CD14-positive monocyte (primary cell): ENCODE results near the gene RNF213. TPM values are rescaled to one million over a fixed set of nuclear protein-coding genes. Genes with fewer than 3 reads are reported as not detected.

Experiments
- DNase-seq, 3 donors: peaks; one replicate each; pipeline ENCODE4 v3.0.0-alpha.2; 2011 to 2022
- H2AFZ ChIP-seq: 2 replicates; pipeline ENCODE4 v1.6.0; 2012; ENCODE audit warnings: mild to moderate bottlenecking, low read depth, low read length, inconsistent platforms; ENCODE audit not compliant: insufficient read depth, poor library complexity, severe bottlenecking
- H3K27ac ChIP-seq, 2 donors: 1 replicate in 1 of 2; 2 replicates in 1 of 2; pipeline ENCODE4 v1.5.1; 2012 to 2013; ENCODE audit warnings: low read length in 2 of 2, control low read depth in 1 of 2, inconsistent platforms in 1 of 2, low read depth in 1 of 2, mild to moderate bottlenecking in 1 of 2
- H3K27me3 ChIP-seq, 2 donors: one replicate each; pipeline versions ENCODE4 v1.6.0 to v1.6.1; 2011 to 2013; ENCODE audit warnings: low read length in 2 of 2; ENCODE audit not compliant: control insufficient read depth in 2 of 2, insufficient read depth in 2 of 2
- H3K36me3 ChIP-seq, 2 donors: replicated peaks in 1 of 2; 1 replicate in 1 of 2; 2 replicates in 1 of 2; pipeline versions ENCODE4 v1.5.1 to v1.6.1; 2012 to 2013; ENCODE audit warnings: low read length in 2 of 2, control low read depth in 1 of 2, inconsistent platforms in 1 of 2, mild to moderate bottlenecking in 1 of 2; ENCODE audit not compliant: insufficient read depth in 2 of 2, control insufficient read depth in 1 of 2
- H3K4me1 ChIP-seq, 2 donors: 1 replicate in 1 of 2; 2 replicates in 1 of 2; pipeline versions ENCODE4 v1.5.1 to v1.6.1; 2012 to 2013; ENCODE audit warnings: low read length in 2 of 2, control low read depth in 1 of 2, inconsistent platforms in 1 of 2, mild to moderate bottlenecking in 1 of 2, moderate library complexity in 1 of 2; ENCODE audit not compliant: insufficient read depth in 2 of 2, control insufficient read depth in 1 of 2
- H3K4me2 ChIP-seq: replicated peaks from 2 replicates; pipeline ENCODE3; 2012; ENCODE audit warnings: low read length, moderate library complexity, mild to moderate bottlenecking; ENCODE audit not compliant: poor library complexity, severe bottlenecking; ENCODE audit errors: extremely low read depth
- H3K4me3 ChIP-seq, 3 experiments: fragments of 200-600 bp in 1 of 3; sonication (generic) in 1 of 3; replicated peaks in 1 of 3; 1 replicate in 2 of 3; 2 replicates in 1 of 3; pipeline ENCODE4 v1.5.1; 2011 to 2013; ENCODE audit warnings: low read length in 3 of 3, mild to moderate bottlenecking in 3 of 3, control low read depth in 2 of 3, low read depth in 2 of 3, inconsistent platforms in 1 of 3, moderate library complexity in 1 of 3
- H3K79me2 ChIP-seq: 2 replicates; pipeline ENCODE4 v1.6.0; 2012; ENCODE audit warnings: mild to moderate bottlenecking, control low read depth, inconsistent platforms, low read length, moderate library complexity; ENCODE audit not compliant: insufficient read depth
- H3K9ac ChIP-seq: 2 replicates; pipeline ENCODE4 v1.6.0; 2017; ENCODE audit warnings: low read length, mild to moderate bottlenecking; ENCODE audit not compliant: insufficient read depth, poor library complexity, severe bottlenecking
- H3K9me3 ChIP-seq, 2 donors: replicated peaks in 1 of 2; 1 replicate in 1 of 2; 2 replicates in 1 of 2; pipeline versions ENCODE4 v1.5.1 to v1.6.1; 2012 to 2013; ENCODE audit warnings: low read length in 2 of 2, control low read depth in 1 of 2; ENCODE audit not compliant: control insufficient read depth in 1 of 2, insufficient read depth in 1 of 2
- H4K20me1 ChIP-seq: 2 replicates; pipeline ENCODE4 v1.6.0; 2012; ENCODE audit warnings: mild to moderate bottlenecking, low read length, control low read depth, moderate library complexity; ENCODE audit not compliant: insufficient read depth
- H3K27ac Mint-ChIP-seq, 7 donors: one replicate each; pipeline ENCODE4 v1.8.0; 2020; ENCODE audit warnings: mild to moderate bottlenecking in 7 of 7, mixed read lengths in 7 of 7, moderate library complexity in 6 of 7, inconsistent platforms in 2 of 7
- H3K27me3 Mint-ChIP-seq, 3 donors: one replicate each; pipeline ENCODE4 v1.8.0; 2021 to 2022; ENCODE audit warnings: low read depth in 3 of 3, mild to moderate bottlenecking in 3 of 3, mixed read lengths in 3 of 3, moderate library complexity in 3 of 3, inconsistent platforms in 1 of 3
- H3K36me3 Mint-ChIP-seq, 2 donors: one replicate each; pipeline ENCODE4 v1.8.0; 2020; ENCODE audit warnings: mixed read lengths in 2 of 2, inconsistent platforms in 1 of 2, mild to moderate bottlenecking in 1 of 2
- H3K4me1 Mint-ChIP-seq: one replicate; pipeline ENCODE4 v1.8.0; 2020; ENCODE audit warnings: mild to moderate bottlenecking, mixed read lengths
- H3K4me3 Mint-ChIP-seq, 2 donors: one replicate each; pipeline ENCODE4 v1.8.0; 2020; ENCODE audit warnings: mild to moderate bottlenecking in 2 of 2, mixed read lengths in 2 of 2, moderate library complexity in 1 of 2
- H3K9me3 Mint-ChIP-seq, 7 donors: one replicate each; pipeline ENCODE4 v1.8.0; 2020 to 2022; ENCODE audit warnings: mixed read lengths in 7 of 7, mild to moderate bottlenecking in 6 of 7, moderate library complexity in 6 of 7, inconsistent platforms in 2 of 7
- CTCF ChIP-seq: fragments of 200-600 bp; IDR thresholded peaks from one replicate; pipeline ENCODE4 v1.8.0; 2022; ENCODE audit warnings: antibody characterized with exemption, mild to moderate bottlenecking
- WGBS: methylation state at CpG from one replicate; pipeline ENCODE4 v1.1.5; 2013; ENCODE audit warnings: missing lambda C conversion rate; ENCODE audit not compliant: insufficient coverage; 5-methylcytosine and 5-hydroxymethylcytosine counted together
- intact Hi-C, 2 donors: fragments of 100-400 bp; cut with micrococcal nuclease; formaldehyde crosslinking; loops; one replicate each; pipeline versions ENCODE4 v1.15.0 to v1.15.1; 2023
- polyA plus RNA-seq, 3 donors: library from polyadenylated mRNA; depleted of rRNA in 1 of 3; unstranded in 2 of 3; stranded (reverse) in 1 of 3; fragments of 300-500 nt in 2 of 3; fragments of >200 nt in 1 of 3; fragmentation: Illumina TruSeq in 2 of 3; gene quantifications; 1 replicate in 2 of 3; 2 replicates in 1 of 3; pipeline ENCODE4 v1.2.3, GENCODE V29; 2012 to 2021

RNF213 gene
- polyA plus RNA-seq, 3 donors = 10.3 to 196 (median 18.1) TPM

- Mint-ChIP-seq H3K9me3 (peaks cover 0 to 8% (median 2%) of the 10 kb centered on the region in 7 donors), H3K4me1 (peaks cover 51% of the 10 kb centered on the region), H3K27me3 (peaks cover 11 to 39% (median 26%) of the 10 kb centered on the region in 3 donors), H3K36me3 (peaks cover 71 to 89% of the 10 kb centered on the region in 2 donors), H3K4me3 (no peak overlapping the region), H3K27ac (peak overlapping the region in 2 of 7 donors; percentile 46 to 74)
- no peak for DNase-seq
- H2AFZ ChIP-seq = no peak overlapping the region
- TF ChIP-seq CTCF = no peak
- H3K4me3 ChIP-seq = no peak overlapping the region
- intact Hi-C loops = loop anchor here (5.0 kb wide), 2 partner anchors 37 to 63 kb away; no protein-coding TSS in a partner anchor
- H3K36me3 ChIP-seq = peaks cover 69 to 77% of the 10 kb centered on the region in 2 donors
- H3K79me2 ChIP-seq = peaks cover 30% of the 10 kb centered on the region
- peaks cover 46 to 59% of the 10 kb centered on the region in 2 donors for H3K4me1 ChIP-seq
- WGBS = 97% methylated on average over 17 of the region's 17 CpGs
- H3K27me3 ChIP-seq = peaks cover 0 to 3% of the 10 kb centered on the region in 2 donors
- H3K4me2 ChIP-seq = no peak overlapping the region
- no peak overlapping the region for H3K27ac ChIP-seq
- no peak overlapping the region for H3K9ac ChIP-seq
- H3K9me3 ChIP-seq = no peaks in the 10 kb centered on the region
- H4K20me1 ChIP-seq = peaks cover 87% of the 10 kb centered on the region
Measured at GRCh38 chr17:80214878-80215210, 45.8 kb upstream of the RNF213 start.

- TF ChIP-seq CTCF = no peak
- 98% methylated on average over 23 of the region's 40 CpGs for WGBS
- Mint-ChIP-seq H3K36me3 (peaks cover 57 to 73% of the 10 kb centered on the region in 2 donors), H3K4me3 (peak overlapping the region in 1 of 2 donors; percentile 63), H3K27ac (peak overlapping the region in 1 of 7 donors; percentile 72), H3K4me1 (peaks cover 54% of the 10 kb centered on the region), H3K27me3 (peaks cover 20 to 42% (median 33%) of the 10 kb centered on the region in 3 donors), H3K9me3 (peaks cover 0 to 9% (median 2%) of the 10 kb centered on the region in 7 donors)
- H4K20me1 ChIP-seq = peaks cover 69% of the 10 kb centered on the region
- H3K9ac ChIP-seq = no peak overlapping the region
- no peaks in the 10 kb centered on the region for H3K9me3 ChIP-seq
- H3K4me1 ChIP-seq = peaks cover 51 to 68% of the 10 kb centered on the region in 2 donors
- peaks cover 3 to 13% of the 10 kb centered on the region in 2 donors for H3K27me3 ChIP-seq
- DNase-seq = no peak
- no peak overlapping the region for H3K4me3 ChIP-seq
- H3K27ac ChIP-seq = no peak overlapping the region
- intact Hi-C loops = loop anchor here in 1 of 2 donors (5.0 kb wide), 1 partner anchor 36 kb away; no protein-coding TSS in a partner anchor
- peaks cover 32% of the 10 kb centered on the region for H3K79me2 ChIP-seq
- H3K36me3 ChIP-seq = peaks cover 50 to 58% of the 10 kb centered on the region in 2 donors
- H2AFZ ChIP-seq = no peak overlapping the region
- no peak overlapping the region for H3K4me2 ChIP-seq
Measured at GRCh38 chr17:80216473-80217456, 43.9 kb upstream of the RNF213 start.
